Tibial nerve (tissue), 4 donors: Measurements from ENCODE around the gene ETV6.

ENCODE experiments used
- CTCF ChIP-seq, 5 experiments: fragments of 200-600 bp in 3 of 5; fragments of 450-650 bp in 2 of 5; sonication (generic) in 3 of 5; IDR thresholded peaks; one replicate each; pipeline ENCODE4 v1.5.1; 2016 to 2019; ENCODE audit warnings: antibody characterized with exemption in 5 of 5, mild to moderate bottlenecking in 3 of 5, moderate library complexity in 2 of 5
- EP300 ChIP-seq, 2 donors: sonication (generic); formaldehyde crosslinking; IDR thresholded peaks; one replicate each; pipeline ENCODE4 v1.6.1; 2017; ENCODE audit warnings: antibody characterized with exemption in 2 of 2, mild to moderate bottlenecking in 1 of 2
- POLR2A ChIP-seq, 2 donors: fragments of 450-650 bp; IDR thresholded peaks; one replicate each; pipeline ENCODE4 v1.6.1; 2017; ENCODE audit warnings: antibody characterized with exemption in 2 of 2, mild to moderate bottlenecking in 2 of 2, moderate library complexity in 2 of 2

- TF ChIP-seq CTCF (IDR thresholded peaks at IDR 0.05) (no peak), POLR2A (IDR thresholded peaks at IDR 0.05) (no peak), EP300 (IDR thresholded peaks at IDR 0.05) (no peak)
These were observed 73.2 kb downstream of the ETV6 start for GRCh38 chr12:11722578-11723138.
